ENCODE results near the gene GFAP.
A peak's percentile ranks its signal among the peaks of the same experiment; 100 is the strongest.
"Not testable (repeated sequence)": the region's sequence is repeated elsewhere in the genome, so short reads cannot be mapped to it uniquely, and the experiment has no call there.

GFAP gene

GRCh38 chr17:44915321-44915726 is at the start of gene GFAP:
Gene GFAP, minus strand, starts transcription at chr17:44915500. Its CDS starts 14 bp downstream, at chr17:44915486.
- Mint-ChIP-seq H3K27me3 (peaks cover 30 to 58% of the 10 kb centered on the region in 2 donors), H3K36me3 (no peaks in the 10 kb centered on the region), H3K9me3 (no peaks in the 10 kb centered on the region), H3K4me3 (no peak within 1 kb of the TSS), H3K4me1 (peaks cover 17 to 23% of the 10 kb centered on the region in 2 donors), H3K27ac (no peak within 1 kb of the TSS)
- ATAC-seq (replicated peaks) (no peak), DNase-seq (no peak)

- Mint-ChIP-seq H3K27ac (no peak overlapping the region), H3K9me3 (no peaks in the 10 kb centered on the region), H3K27me3 (peaks cover 64 to 84% of the 10 kb centered on the region in 2 donors), H3K4me3 (no peak overlapping the region), H3K36me3 (no peaks in the 10 kb centered on the region), H3K4me1 (peaks cover 16 to 28% of the 10 kb centered on the region in 2 donors)
- DNase-seq (no peak), ATAC-seq (replicated peaks) (no peak)
These were observed 46.6 kb upstream of the GFAP start for GRCh38 chr17:44961921-44962350.

GRCh38 chr17:44960691-44961090 is 45.4 kb upstream of the GFAP start:
- H3K4me3 Mint-ChIP-seq = no peak overlapping the region
- H3K27ac Mint-ChIP-seq = no peak overlapping the region
- DNase-seq = no peak
- H3K9me3 Mint-ChIP-seq = no peaks in the 10 kb centered on the region
- ATAC-seq (replicated peaks) = no peak
- H3K27me3 Mint-ChIP-seq = peaks cover 62 to 84% of the 10 kb centered on the region in 2 donors
- H3K4me1 Mint-ChIP-seq = peaks cover 10 to 19% of the 10 kb centered on the region in 2 donors
- no peaks in the 10 kb centered on the region for H3K36me3 Mint-ChIP-seq

- H3K27ac Mint-ChIP-seq = no peak overlapping the region
- H3K27me3 Mint-ChIP-seq = peaks cover 60 to 84% of the 10 kb centered on the region in 2 donors
- no peaks in the 10 kb centered on the region for H3K9me3 Mint-ChIP-seq
These were observed 44.7 kb upstream of the GFAP start for GRCh38 chr17:44959821-44960531.

GRCh38 chr17:44956998-44957981 is 42.0 kb upstream of the GFAP start:
- H3K27ac Mint-ChIP-seq = no peak overlapping the region
- DNase-seq (no peak), ATAC-seq (replicated peaks) (no peak)
- no peaks in the 10 kb centered on the region for H3K9me3 Mint-ChIP-seq
- peaks cover 6 to 12% of the 10 kb centered on the region in 2 donors for H3K4me1 Mint-ChIP-seq
- no peak overlapping the region for H3K4me3 Mint-ChIP-seq
- peaks cover 41 to 63% of the 10 kb centered on the region in 2 donors for H3K27me3 Mint-ChIP-seq
- H3K36me3 Mint-ChIP-seq = no peaks in the 10 kb centered on the region

More at GRCh38 chr17:44959821-44960531, 44.7 kb upstream of the GFAP start:
- Mint-ChIP-seq H3K4me3 (no peak overlapping the region), H3K36me3 (no peaks in the 10 kb centered on the region), H3K4me1 (peaks cover 6 to 12% of the 10 kb centered on the region in 2 donors)
- DNase-seq = no peak
- ATAC-seq (replicated peaks) = peak in 1 of 2 donors; percentile 21

- Mint-ChIP-seq H3K9me3 (no peaks in the 10 kb centered on the region), H3K27ac (peak overlapping the region; percentile 56), H3K4me3 (no peak overlapping the region), H3K36me3 (no peaks in the 10 kb centered on the region), H3K4me1 (peaks cover 6 to 12% of the 10 kb centered on the region in 2 donors), H3K27me3 (peaks cover 37 to 62% of the 10 kb centered on the region in 2 donors)
- DNase-seq = no peak
- no peak for ATAC-seq (replicated peaks)
These were observed 40.5 kb upstream of the GFAP start for GRCh38 chr17:44955674-44956425.

GRCh38 chr17:44952946-44953475 is 37.7 kb upstream of the GFAP start:
- Mint-ChIP-seq H3K4me3 (no peak overlapping the region), H3K27ac (no peak overlapping the region), H3K9me3 (no peaks in the 10 kb centered on the region), H3K36me3 (no peaks in the 10 kb centered on the region), H3K27me3 (peaks cover 23 to 39% of the 10 kb centered on the region in 2 donors), H3K4me1 (peaks cover 0 to 2% of the 10 kb centered on the region in 2 donors)
- ATAC-seq (replicated peaks) (no peak), DNase-seq (no peak)

GRCh38 chr17:44948315-44948795 is 33.1 kb upstream of the GFAP start:
- peaks cover 6 to 7% of the 10 kb centered on the region in 2 donors for H3K27me3 Mint-ChIP-seq

GRCh38 chr17:44947461-44948314 is 32.4 kb upstream of the GFAP start, which contains the start of gene KIF18B:
Gene KIF18B, minus strand, starts transcription at chr17:44947773. Its CDS starts 11,429 bp downstream, at chr17:44936344.
- H3K27ac Mint-ChIP-seq = peak within 1 kb of the TSS; percentile 86
- H3K4me3 Mint-ChIP-seq = peak within 1 kb of the TSS; percentile 87 to 91
- H3K4me1 Mint-ChIP-seq = peaks cover 0 to 2% of the 10 kb centered on the region in 2 donors
- peak; percentile 85 for DNase-seq
- ATAC-seq (replicated peaks) = peak; percentile 98
- no peaks in the 10 kb centered on the region for H3K9me3 Mint-ChIP-seq
- H3K36me3 Mint-ChIP-seq = no peaks in the 10 kb centered on the region
- peaks cover 6 to 7% of the 10 kb centered on the region in 2 donors for H3K27me3 Mint-ChIP-seq

More at GRCh38 chr17:44948315-44948795, 33.1 kb upstream of the GFAP start:
- ATAC-seq (replicated peaks) = no peak
- Mint-ChIP-seq H3K9me3 (no peaks in the 10 kb centered on the region), H3K27ac (peak overlapping the region; percentile 86), H3K4me1 (peaks cover 0 to 2% of the 10 kb centered on the region in 2 donors), H3K4me3 (peak overlapping the region; percentile 87 to 91), H3K36me3 (no peaks in the 10 kb centered on the region)
- no peak for DNase-seq

- not testable (repeated sequence) for DNase-seq; H3K36me3 Mint-ChIP-seq; H3K4me3 Mint-ChIP-seq; H3K9me3 Mint-ChIP-seq; H3K27ac Mint-ChIP-seq; H3K27me3 Mint-ChIP-seq; H3K4me1 Mint-ChIP-seq; ATAC-seq (replicated peaks)
These were observed 30.4 kb upstream of the GFAP start for GRCh38 chr17:44945652-44946051.

- peaks cover 0 to 2% of the 10 kb centered on the region in 2 donors for H3K4me1 Mint-ChIP-seq
- H3K27ac Mint-ChIP-seq = no peak overlapping the region
- peaks cover 0 to 2% of the 10 kb centered on the region in 2 donors for H3K9me3 Mint-ChIP-seq
- ATAC-seq (replicated peaks) (no peak), DNase-seq (no peak)
- H3K27me3 Mint-ChIP-seq = peaks cover 0 to 4% of the 10 kb centered on the region in 2 donors
- H3K36me3 Mint-ChIP-seq = no peaks in the 10 kb centered on the region
- no peak overlapping the region for H3K4me3 Mint-ChIP-seq
These were observed 27.2 kb upstream of the GFAP start for GRCh38 chr17:44942456-44942855.

GRCh38 chr17:44941712-44942331 is 26.5 kb upstream of the GFAP start:
- Mint-ChIP-seq H3K27ac (no peak overlapping the region), H3K27me3 (peaks cover 0 to 4% of the 10 kb centered on the region in 2 donors), H3K4me3 (no peak overlapping the region), H3K9me3 (peaks cover 0 to 2% of the 10 kb centered on the region in 2 donors), H3K4me1 (peaks cover 0 to 2% of the 10 kb centered on the region in 2 donors), H3K36me3 (no peaks in the 10 kb centered on the region)
- ATAC-seq (replicated peaks) (no peak), DNase-seq (no peak)

Data from stimulated activated naive B cell treated with anti-CD40 and anti-IgM and Interleukin-4, amounts not matched to agents 10 μg/mL and 1 μg/mL and 100 μg/mL, for 72 hours (primary cell).